Measurements from ENCODE around the gene RACK1.

GRCh38 chr5:181189962-181190710 is 53.6 kb downstream of the RACK1 start:
- TF ChIP-seq, protein P1, sequence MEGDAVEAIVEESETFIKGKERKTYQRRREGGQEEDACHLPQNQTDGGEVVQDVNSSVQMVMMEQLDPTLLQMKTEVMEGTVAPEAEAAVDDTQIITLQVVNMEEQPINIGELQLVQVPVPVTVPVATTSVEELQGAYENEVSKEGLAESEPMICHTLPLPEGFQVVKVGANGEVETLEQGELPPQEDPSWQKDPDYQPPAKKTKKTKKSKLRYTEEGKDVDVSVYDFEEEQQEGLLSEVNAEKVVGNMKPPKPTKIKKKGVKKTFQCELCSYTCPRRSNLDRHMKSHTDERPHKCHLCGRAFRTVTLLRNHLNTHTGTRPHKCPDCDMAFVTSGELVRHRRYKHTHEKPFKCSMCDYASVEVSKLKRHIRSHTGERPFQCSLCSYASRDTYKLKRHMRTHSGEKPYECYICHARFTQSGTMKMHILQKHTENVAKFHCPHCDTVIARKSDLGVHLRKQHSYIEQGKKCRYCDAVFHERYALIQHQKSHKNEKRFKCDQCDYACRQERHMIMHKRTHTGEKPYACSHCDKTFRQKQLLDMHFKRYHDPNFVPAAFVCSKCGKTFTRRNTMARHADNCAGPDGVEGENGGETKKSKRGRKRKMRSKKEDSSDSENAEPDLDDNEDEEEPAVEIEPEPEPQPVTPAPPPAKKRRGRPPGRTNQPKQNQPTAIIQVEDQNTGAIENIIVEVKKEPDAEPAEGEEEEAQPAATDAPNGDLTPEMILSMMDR (IDR thresholded peaks at IDR 0.05; ENCODE audit: insufficient read depth, low read length): no peak
- TF ChIP-seq POLR2AphosphoS5 (IDR thresholded peaks at IDR 0.05; ENCODE audit: low read depth) (no peak; the same call in 1 of the 2 replicates), SPI1 (IDR thresholded peaks at IDR 0.05; ENCODE audit: borderline replicate concordance, low read depth) (no peak)
- TF ChIP-seq, protein P2, sequence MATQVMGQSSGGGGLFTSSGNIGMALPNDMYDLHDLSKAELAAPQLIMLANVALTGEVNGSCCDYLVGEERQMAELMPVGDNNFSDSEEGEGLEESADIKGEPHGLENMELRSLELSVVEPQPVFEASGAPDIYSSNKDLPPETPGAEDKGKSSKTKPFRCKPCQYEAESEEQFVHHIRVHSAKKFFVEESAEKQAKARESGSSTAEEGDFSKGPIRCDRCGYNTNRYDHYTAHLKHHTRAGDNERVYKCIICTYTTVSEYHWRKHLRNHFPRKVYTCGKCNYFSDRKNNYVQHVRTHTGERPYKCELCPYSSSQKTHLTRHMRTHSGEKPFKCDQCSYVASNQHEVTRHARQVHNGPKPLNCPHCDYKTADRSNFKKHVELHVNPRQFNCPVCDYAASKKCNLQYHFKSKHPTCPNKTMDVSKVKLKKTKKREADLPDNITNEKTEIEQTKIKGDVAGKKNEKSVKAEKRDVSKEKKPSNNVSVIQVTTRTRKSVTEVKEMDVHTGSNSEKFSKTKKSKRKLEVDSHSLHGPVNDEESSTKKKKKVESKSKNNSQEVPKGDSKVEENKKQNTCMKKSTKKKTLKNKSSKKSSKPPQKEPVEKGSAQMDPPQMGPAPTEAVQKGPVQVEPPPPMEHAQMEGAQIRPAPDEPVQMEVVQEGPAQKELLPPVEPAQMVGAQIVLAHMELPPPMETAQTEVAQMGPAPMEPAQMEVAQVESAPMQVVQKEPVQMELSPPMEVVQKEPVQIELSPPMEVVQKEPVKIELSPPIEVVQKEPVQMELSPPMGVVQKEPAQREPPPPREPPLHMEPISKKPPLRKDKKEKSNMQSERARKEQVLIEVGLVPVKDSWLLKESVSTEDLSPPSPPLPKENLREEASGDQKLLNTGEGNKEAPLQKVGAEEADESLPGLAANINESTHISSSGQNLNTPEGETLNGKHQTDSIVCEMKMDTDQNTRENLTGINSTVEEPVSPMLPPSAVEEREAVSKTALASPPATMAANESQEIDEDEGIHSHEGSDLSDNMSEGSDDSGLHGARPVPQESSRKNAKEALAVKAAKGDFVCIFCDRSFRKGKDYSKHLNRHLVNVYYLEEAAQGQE (IDR thresholded peaks at IDR 0.05; ENCODE audit: insufficient replicate concordance, low read depth): no peak
